IPS-NIHi11 (cell line): ENCODE data around the gene UBR4.

Experiments
- DNase-seq: peaks from one replicate; pipeline ENCODE4 v3.0.0; 2012; ENCODE audit warnings: mixed read lengths, low spot score

The UBR4 gene

GRCh38 chr1:19072285-19072981, 137.6 kb downstream of the UBR4 start:
- no peak for DNase-seq

GRCh38 chr1:19071674-19072281, 138.3 kb downstream of the UBR4 start:
- no peak for DNase-seq

GRCh38 chr1:19070891-19071621, 139.0 kb downstream of the UBR4 start:
- DNase-seq: no peak

GRCh38 chr1:19070197-19070651, 139.8 kb downstream of the UBR4 start:
- no peak for DNase-seq

- DNase-seq: no peak
Measured at GRCh38 chr1:19068639-19069276, 141.3 kb downstream of the UBR4 start.

GRCh38 chr1:19067912-19068638, 142.0 kb downstream of the UBR4 start:
- no peak for DNase-seq

GRCh38 chr1:19067182-19067911, 142.7 kb downstream of the UBR4 start:
- peak; percentile 68 for DNase-seq

GRCh38 chr1:19066874-19067181, 143.2 kb downstream of the UBR4 start:
- no peak for DNase-seq

- DNase-seq: peak; percentile 48
Measured at GRCh38 chr1:19066248-19066873, 143.7 kb downstream of the UBR4 start.

GRCh38 chr1:19065526-19066247, 144.4 kb downstream of the UBR4 start:
- no peak for DNase-seq

GRCh38 chr1:19064906-19065450, 145.1 kb downstream of the UBR4 start:
- DNase-seq: no peak

GRCh38 chr1:19063122-19063521, 146.9 kb downstream of the UBR4 start:
- DNase-seq: no peak

GRCh38 chr1:19062258-19063029, 147.6 kb downstream of the UBR4 start:
- DNase-seq: no peak

- DNase-seq: no peak
Measured at GRCh38 chr1:19061798-19062197, 148.3 kb downstream of the UBR4 start.

- no peak for DNase-seq
Measured at GRCh38 chr1:19061343-19061742, 148.7 kb downstream of the UBR4 start.

GRCh38 chr1:19059773-19060172, 150.3 kb downstream of the UBR4 start:
- no peak for DNase-seq

- DNase-seq: no peak
Measured at GRCh38 chr1:19058476-19058797, 151.6 kb downstream of the UBR4 start.

GRCh38 chr1:19057784-19058475, 152.1 kb downstream of the UBR4 start:
- peak; percentile 48 for DNase-seq
